Measurements from ENCODE around the gene FAM229B.
"Not testable (repeated sequence)": the region's sequence is repeated elsewhere in the genome, so short reads cannot be mapped to it uniquely, and the experiment has no call there.

Gene FAM229B

GRCh38 chr6:112050429-112050828, 37.0 kb upstream of the FAM229B start:
- no peak for TF ChIP-seq CTCF (IDR thresholded peaks at IDR 0.05; ENCODE audit: insufficient read depth, low read depth, low read length, missing control alignments)
- no peak overlapping the region for H3K4me3 ChIP-seq (ENCODE audit: low read length)
- no peak for DNase-seq (ENCODE audit: low read depth)

DNA sequence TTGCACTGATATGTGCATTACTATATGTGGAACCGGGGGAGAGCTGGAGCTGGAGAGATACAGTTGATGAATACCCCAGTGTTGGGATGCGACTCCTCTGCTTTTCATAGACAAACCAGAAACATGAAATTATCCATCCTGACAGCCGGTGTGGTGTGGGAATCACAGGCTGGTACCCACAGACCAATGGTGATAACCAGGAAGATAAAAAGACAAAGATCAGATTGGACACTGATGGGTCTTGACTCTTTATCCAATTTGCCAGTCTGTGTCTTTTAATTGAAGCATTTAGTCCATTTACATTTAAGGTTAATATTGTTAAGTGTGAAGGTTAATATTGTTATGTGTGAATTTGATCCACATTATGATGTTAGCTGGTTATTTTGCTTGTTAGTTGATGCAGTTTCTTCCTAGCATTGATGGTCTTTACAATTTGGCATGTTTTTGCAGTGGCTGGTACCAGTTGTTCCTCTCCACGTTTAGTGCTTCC, 36.1 kb upstream of the FAM229B start:
- not testable (repeated sequence) for DNase-seq (ENCODE audit: low read depth); H3K4me3 ChIP-seq (ENCODE audit: low read length)

DNA sequence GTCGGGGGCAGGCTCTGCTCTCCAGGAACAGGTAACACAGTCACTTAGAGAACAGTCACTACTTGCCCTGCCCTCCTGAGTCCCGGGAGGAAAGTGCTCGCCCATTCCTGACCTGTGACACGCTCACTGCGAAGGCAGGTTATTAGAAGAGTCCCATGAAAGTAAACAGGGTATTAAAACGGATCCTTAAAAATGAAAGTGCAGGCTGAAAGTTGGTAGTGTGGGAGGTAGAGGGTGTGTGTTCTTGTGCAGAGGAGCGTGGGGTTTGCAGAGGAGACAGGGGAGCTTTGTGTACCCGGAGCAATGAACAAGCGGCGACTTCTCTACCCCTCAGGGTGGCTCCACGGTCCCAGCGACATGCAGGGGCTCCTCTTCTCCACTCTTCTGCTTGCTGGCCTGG, 33.4 kb upstream of the FAM229B start, which contains the start of gene CCN6:
Gene CCN6, plus strand, starts transcription at position 104 of the 400 bp plus-strand sequence. Its CDS starts 254 bp downstream, at position 358.
- TF ChIP-seq CTCF (IDR thresholded peaks at IDR 0.05; ENCODE audit: insufficient read depth, low read depth, low read length, missing control alignments) = no peak
- H3K4me3 ChIP-seq (ENCODE audit: low read length) = no peak within 1 kb of the TSS
- peak; percentile 57 for DNase-seq (ENCODE audit: low read depth)

GRCh38 chr6:112054555-112055190, 32.7 kb upstream of the FAM229B start:
- DNase-seq (ENCODE audit: low read depth) = peak; percentile 35
- no peak overlapping the region for H3K4me3 ChIP-seq (ENCODE audit: low read length)
- no peak for TF ChIP-seq CTCF (IDR thresholded peaks at IDR 0.05; ENCODE audit: insufficient read depth, low read depth, low read length, missing control alignments)

DNA sequence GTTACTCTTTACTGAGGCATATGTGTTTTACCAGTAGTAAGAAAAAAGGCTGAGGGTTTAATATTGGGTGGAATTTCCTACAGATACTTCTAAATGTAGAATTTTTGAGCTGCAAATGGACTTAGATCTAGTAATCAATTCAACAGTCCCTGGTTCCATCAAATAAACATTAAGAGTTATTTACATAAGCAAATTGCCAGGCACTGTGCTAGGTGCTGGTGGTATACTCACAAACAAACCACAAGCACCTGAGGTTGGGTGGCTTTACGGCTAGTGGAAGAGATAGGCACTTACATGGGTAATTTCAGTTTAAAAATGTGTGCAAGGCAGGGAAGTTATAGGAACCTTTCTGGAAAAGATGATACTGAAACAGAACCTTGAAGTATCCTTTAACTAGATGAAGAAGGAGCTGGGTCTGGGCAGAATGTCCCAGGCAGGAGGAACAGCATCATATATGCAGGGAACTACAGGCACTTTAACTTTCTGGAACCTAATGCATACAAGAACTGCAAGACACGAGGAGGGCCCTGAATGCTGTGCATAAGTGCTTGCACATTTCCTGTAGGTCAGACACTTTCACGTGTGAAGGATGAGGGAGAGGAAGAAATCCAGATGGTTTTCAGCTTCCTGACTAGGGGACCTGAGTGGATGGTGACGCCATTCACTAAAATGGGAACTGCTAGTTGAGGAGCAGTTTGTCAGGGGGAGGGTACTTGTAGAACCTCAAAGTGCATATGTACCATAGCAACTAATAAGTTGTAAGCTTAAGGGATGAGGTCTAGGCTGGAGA, 29.0 kb upstream of the FAM229B start:
- no peak for TF ChIP-seq CTCF (IDR thresholded peaks at IDR 0.05; ENCODE audit: insufficient read depth, low read depth, low read length, missing control alignments)
- no peak for DNase-seq (ENCODE audit: low read depth)
- no peak overlapping the region for H3K4me3 ChIP-seq (ENCODE audit: low read length)

DNA sequence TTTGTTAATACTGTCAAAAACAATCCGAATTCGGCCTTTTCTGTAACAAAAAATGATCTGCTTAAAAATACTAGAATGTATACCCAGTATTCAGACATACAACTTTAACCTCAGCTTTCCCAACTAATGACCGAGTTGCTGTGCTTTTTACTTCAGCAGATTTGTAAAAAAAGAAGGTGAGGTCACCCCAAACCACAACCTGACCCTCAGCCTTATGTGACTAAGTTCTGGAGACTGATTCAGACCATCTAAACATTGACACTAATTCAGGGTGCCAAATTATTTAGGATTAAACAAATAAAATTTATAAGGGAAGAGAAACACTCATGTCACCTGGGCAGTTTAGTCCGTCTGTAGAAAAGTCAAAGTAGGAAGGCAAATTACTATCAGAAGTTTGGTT, 25.8 kb upstream of the FAM229B start:
- no peak for TF ChIP-seq CTCF (IDR thresholded peaks at IDR 0.05; ENCODE audit: insufficient read depth, low read depth, low read length, missing control alignments)
- peak; percentile 15 for DNase-seq (ENCODE audit: low read depth)
- no peak overlapping the region for H3K4me3 ChIP-seq (ENCODE audit: low read length)

DNA sequence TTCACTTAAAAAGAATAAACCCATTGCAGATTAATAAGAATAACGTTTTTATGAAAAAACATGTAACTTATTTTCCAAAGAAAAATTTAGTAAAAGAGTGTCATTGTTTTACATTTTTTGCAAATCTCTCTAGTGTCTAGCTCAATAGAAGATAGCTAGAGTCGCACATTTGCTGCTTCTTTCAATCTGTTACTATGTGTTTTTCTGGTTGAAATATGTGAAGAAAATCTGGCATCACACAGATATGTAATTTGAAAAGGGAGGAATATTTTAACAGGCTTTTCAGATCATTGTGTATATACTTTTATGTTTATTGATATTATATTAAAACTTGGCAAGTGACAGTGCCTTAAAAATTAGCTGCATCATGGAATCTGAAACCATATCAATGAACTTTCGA, 24.4 kb upstream of the FAM229B start:
- H3K4me3 ChIP-seq (ENCODE audit: low read length) = no peak overlapping the region
- no peak for DNase-seq (ENCODE audit: low read depth)
- TF ChIP-seq CTCF (IDR thresholded peaks at IDR 0.05; ENCODE audit: insufficient read depth, low read depth, low read length, missing control alignments) = no peak
